Transverse colon (tissue), 4 donors: ENCODE measurements around the gene CFAP299. TPM values are rescaled to one million over a fixed set of nuclear protein-coding genes. Genes with fewer than 3 reads are reported as not detected.
"Not testable (repeated sequence)": the region's sequence is repeated elsewhere in the genome, so short reads cannot be mapped to it uniquely, and the experiment has no call there.

Experiments used
- DNase-seq: peaks from one replicate; pipeline ENCODE4 v3.0.0-alpha.2; 2019
- H3K27ac ChIP-seq, 4 donors: fragments of 200-600 bp; sonication (generic); 2 replicates each; pipeline ENCODE4 v1.5.1; 2016 to 2018; ENCODE audit warnings: inconsistent platforms in 4 of 4
- H3K27me3 ChIP-seq: fragments of 200-600 bp; sonication (generic); 2 replicates; pipeline ENCODE4 v1.5.1; 2017; ENCODE audit warnings: inconsistent platforms
- H3K36me3 ChIP-seq, 4 donors: fragments of 200-600 bp; sonication (generic); 2 replicates each; pipeline ENCODE4 v1.5.1; 2017 to 2019; ENCODE audit warnings: inconsistent platforms in 4 of 4
- H3K4me1 ChIP-seq, 4 donors: fragments of 200-600 bp; sonication (generic); 2 replicates each; pipeline ENCODE4 v1.5.1; 2017 to 2020; ENCODE audit warnings: inconsistent platforms in 4 of 4
- H3K4me3 ChIP-seq, 4 donors: fragments of 200-600 bp; sonication (generic); 1 replicate in 1 of 4; 2 replicates in 3 of 4; pipeline versions ENCODE4 v1.5.1 to v1.6.1; 2017 to 2019; ENCODE audit warnings: inconsistent platforms in 4 of 4
- H3K9me3 ChIP-seq, 2 donors: fragments of 200-600 bp; sonication (generic); 2 replicates each; pipeline ENCODE4 v1.5.1; 2017 to 2019; ENCODE audit warnings: inconsistent platforms in 2 of 2
- EP300 ChIP-seq: sonication (generic); formaldehyde crosslinking; IDR thresholded peaks from one replicate; pipeline ENCODE4 v1.6.1; 2017; ENCODE audit warnings: antibody characterized with exemption, low read depth
- POLR2A ChIP-seq: fragments of 450-650 bp; IDR thresholded peaks from one replicate; pipeline ENCODE4 v1.6.1; 2016; ENCODE audit warnings: antibody characterized with exemption, mild to moderate bottlenecking, moderate library complexity
- POLR2AphosphoS5 ChIP-seq, 3 donors: sonication (generic); formaldehyde crosslinking; IDR thresholded peaks; one replicate each; pipeline ENCODE4 v1.6.1; 2016; ENCODE audit warnings: antibody characterized with exemption in 3 of 3
- WGBS, 2 donors: methylation state at CpG; one replicate each; pipeline ENCODE4 v1.1.5; 2018; ENCODE audit warnings: low coverage in 1 of 2; 5-methylcytosine and 5-hydroxymethylcytosine counted together
- in situ Hi-C, 4 donors: fragments of 200-750 bp; cut with MboI; loops; one replicate each; pipeline versions ENCODE4 v1.15.0 to v1.15.1; 2017; ENCODE audit warnings: low sequenced_read_pairs in 3 of 4, low pct_ligation_motif_present in 1 of 4, low pct_unique_long_range_greater_than_20kb in 1 of 4
- intact Hi-C: fragments of 100-400 bp; cut with DNase I; formaldehyde crosslinking; loops from one replicate; pipeline ENCODE4 v1.15.1; 2023; ENCODE audit warnings: low total_unique reads
- total RNA-seq, 4 donors: library from RNA; depleted of rRNA; stranded (reverse); fragments of >200 nt; gene quantifications; one replicate each; pipeline ENCODE4 v1.1.0, GENCODE V29; 2016
- TF ChIP-seq, protein P1 (sequence below), 5 experiments: fragments of 200-600 bp in 3 of 5; fragments of 450-650 bp in 2 of 5; sonication (generic) in 3 of 5; IDR thresholded peaks; 1 replicate in 2 of 5; 2 replicates in 3 of 5; pipeline ENCODE4 v1.5.1; 2016 to 2017; ENCODE audit warnings: antibody characterized with exemption in 5 of 5, inconsistent platforms in 3 of 5, mild to moderate bottlenecking in 2 of 5, moderate library complexity in 1 of 5

CFAP299 gene
- total RNA-seq, 4 donors from 2014 or later, result not detected

DNA sequence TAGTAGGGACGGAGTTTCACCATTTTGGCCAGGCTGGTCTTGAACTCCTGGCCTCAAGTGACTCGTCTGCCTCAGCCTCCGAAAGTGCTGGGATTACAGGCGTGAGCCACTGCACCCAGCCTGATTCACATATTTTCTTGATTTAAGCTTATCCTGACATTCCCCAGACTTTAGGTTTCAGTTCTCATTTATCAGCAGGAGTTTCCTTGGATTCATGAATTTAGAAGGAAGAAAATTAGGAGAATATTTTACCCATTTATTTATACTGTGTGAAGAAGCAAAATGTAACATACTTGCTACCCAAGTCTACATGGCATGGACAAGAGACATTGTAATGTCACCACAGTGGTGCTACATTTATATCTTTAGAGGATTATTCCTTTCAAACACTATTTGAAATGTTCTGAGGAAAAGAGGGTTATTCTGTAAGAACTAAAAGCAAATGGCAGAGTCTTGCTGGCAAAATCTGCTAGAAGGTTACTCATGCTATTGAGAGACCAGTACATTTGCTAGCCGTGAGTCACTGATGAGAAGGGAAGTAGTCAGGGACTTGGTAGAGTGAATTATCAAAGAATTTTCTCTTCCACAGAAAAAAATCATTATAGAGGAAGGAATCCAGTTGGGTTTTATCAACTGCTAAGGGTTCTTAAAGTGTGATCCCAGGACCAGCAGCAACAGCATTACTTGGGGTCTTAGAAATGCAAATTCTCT is 26.1 kb upstream of the CFAP299 start:
- 81 to 92% methylated on average over 2 to 5 of the region's 5 CpGs for WGBS, 2 donors
- Histone ChIP-seq H3K9me3 (no peaks in the 10 kb centered on the region), H3K4me3 (no peak overlapping the region), H3K27me3 (peaks cover 11% of the 10 kb centered on the region), H3K4me1 (no peaks in the 10 kb centered on the region), H3K27ac (no peak overlapping the region), H3K36me3 (no peaks in the 10 kb centered on the region)
- in situ Hi-C loops (no loop called here), intact Hi-C loops (no loop called here)
- TF ChIP-seq, protein P1, sequence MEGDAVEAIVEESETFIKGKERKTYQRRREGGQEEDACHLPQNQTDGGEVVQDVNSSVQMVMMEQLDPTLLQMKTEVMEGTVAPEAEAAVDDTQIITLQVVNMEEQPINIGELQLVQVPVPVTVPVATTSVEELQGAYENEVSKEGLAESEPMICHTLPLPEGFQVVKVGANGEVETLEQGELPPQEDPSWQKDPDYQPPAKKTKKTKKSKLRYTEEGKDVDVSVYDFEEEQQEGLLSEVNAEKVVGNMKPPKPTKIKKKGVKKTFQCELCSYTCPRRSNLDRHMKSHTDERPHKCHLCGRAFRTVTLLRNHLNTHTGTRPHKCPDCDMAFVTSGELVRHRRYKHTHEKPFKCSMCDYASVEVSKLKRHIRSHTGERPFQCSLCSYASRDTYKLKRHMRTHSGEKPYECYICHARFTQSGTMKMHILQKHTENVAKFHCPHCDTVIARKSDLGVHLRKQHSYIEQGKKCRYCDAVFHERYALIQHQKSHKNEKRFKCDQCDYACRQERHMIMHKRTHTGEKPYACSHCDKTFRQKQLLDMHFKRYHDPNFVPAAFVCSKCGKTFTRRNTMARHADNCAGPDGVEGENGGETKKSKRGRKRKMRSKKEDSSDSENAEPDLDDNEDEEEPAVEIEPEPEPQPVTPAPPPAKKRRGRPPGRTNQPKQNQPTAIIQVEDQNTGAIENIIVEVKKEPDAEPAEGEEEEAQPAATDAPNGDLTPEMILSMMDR (IDR thresholded peaks at IDR 0.05), result no peak
- no peak for TF ChIP-seq POLR2A
- no peak for TF ChIP-seq POLR2AphosphoS5 (IDR thresholded peaks at IDR 0.05)
- no peak for TF ChIP-seq EP300
- DNase-seq, result no peak

DNA sequence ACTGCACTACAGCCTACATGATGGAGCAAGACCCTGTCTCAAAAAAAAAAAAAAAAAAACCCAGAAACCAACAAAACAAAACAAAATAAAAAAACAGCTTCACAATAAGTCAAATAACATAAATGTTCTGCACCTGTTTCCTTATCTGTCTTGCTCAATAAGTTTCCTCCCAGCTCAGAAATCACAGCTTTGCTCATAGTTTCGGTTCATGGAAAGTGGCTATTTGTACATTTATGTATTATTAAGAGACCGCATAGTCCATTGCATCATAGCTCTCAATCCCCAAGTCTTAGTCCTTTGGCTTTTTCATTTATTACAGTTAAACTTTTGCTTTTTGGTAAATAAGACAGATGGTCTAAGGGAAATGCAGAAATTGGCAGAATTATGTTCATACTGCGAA is 24.4 kb upstream of the CFAP299 start:
- in situ Hi-C loops, result no loop called here
- no peaks in the 10 kb centered on the region for H3K9me3 ChIP-seq
- 82 to 83% methylated on average over 3 of the region's 3 CpGs for WGBS, 2 donors
- H3K4me1 ChIP-seq, result no peaks in the 10 kb centered on the region
- peaks cover 11% of the 10 kb centered on the region for H3K27me3 ChIP-seq
- no peak for DNase-seq
- intact Hi-C loops, result no loop called here
- H3K4me3 ChIP-seq, result no peak overlapping the region
- no peaks in the 10 kb centered on the region for H3K36me3 ChIP-seq
- no peak overlapping the region for H3K27ac ChIP-seq
- TF ChIP-seq POLR2AphosphoS5 (IDR thresholded peaks at IDR 0.05), result no peak
- TF ChIP-seq POLR2A, result no peak

DNA sequence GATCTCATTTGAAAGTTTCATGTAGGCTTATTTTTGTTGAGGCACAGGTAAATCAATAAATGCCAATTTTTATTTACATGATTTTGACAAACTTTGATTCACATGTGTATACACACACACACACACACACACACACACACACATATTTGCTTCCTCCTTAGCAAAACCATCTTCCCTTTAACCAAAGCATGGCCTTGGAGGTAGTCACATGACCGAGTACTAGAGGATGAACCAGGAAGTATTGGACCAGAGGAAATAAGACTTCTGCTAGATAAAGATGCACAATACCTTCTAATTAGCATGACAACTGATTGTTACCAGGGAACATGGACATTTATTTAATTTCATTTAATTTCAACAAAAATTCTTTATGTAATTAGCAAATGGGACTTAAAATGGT is 23.4 kb upstream of the CFAP299 start:
- TF ChIP-seq POLR2AphosphoS5 (IDR thresholded peaks at IDR 0.05) (no peak), EP300 (no peak)
- H3K4me1 ChIP-seq, result no peaks in the 10 kb centered on the region
- DNase-seq, result no peak
- in situ Hi-C loops, result no loop called here
- WGBS, 2 donors, result 71 to 79% methylated on average over 1 of the region's 1 CpG
- peaks cover 11% of the 10 kb centered on the region for H3K27me3 ChIP-seq
- H3K27ac ChIP-seq, result no peak overlapping the region
- no peaks in the 10 kb centered on the region for H3K36me3 ChIP-seq
- intact Hi-C loops, result no loop called here
- no peaks in the 10 kb centered on the region for H3K9me3 ChIP-seq
- H3K4me3 ChIP-seq, result no peak overlapping the region

DNA sequence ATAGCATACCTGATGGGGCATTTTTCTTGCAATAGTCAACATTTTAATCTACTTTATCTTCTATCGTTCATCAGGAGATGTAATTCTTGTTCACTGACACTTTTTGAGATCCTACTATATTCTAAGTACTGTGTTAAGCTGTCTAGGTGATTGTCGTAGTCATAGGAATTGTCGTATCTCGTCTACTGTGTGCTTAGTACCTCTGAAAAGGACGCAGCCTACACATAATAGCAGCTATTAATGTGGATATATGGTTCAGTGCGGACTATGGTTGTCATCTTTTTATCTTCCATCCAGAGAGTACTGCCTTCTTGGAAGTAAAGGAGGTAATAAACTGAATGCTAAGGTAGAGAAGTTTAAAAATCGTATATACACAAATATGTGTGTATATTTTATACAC is 21.9 kb upstream of the CFAP299 start:
- H3K27me3 ChIP-seq, result no peaks in the 10 kb centered on the region
- DNase-seq, result no peak
- H3K4me1 ChIP-seq, result no peaks in the 10 kb centered on the region
- no peaks in the 10 kb centered on the region for H3K36me3 ChIP-seq
- intact Hi-C loops (no loop called here), in situ Hi-C loops (no loop called here)
- no peaks in the 10 kb centered on the region for H3K9me3 ChIP-seq
- H3K27ac ChIP-seq, result no peak overlapping the region
- TF ChIP-seq, protein P1 (IDR thresholded peaks at IDR 0.05), result no peak
- TF ChIP-seq POLR2AphosphoS5 (IDR thresholded peaks at IDR 0.05), result no peak
- no peak overlapping the region for H3K4me3 ChIP-seq
- WGBS, 2 donors, result 72 to 82% methylated on average over 7 of the region's 7 CpGs

DNA sequence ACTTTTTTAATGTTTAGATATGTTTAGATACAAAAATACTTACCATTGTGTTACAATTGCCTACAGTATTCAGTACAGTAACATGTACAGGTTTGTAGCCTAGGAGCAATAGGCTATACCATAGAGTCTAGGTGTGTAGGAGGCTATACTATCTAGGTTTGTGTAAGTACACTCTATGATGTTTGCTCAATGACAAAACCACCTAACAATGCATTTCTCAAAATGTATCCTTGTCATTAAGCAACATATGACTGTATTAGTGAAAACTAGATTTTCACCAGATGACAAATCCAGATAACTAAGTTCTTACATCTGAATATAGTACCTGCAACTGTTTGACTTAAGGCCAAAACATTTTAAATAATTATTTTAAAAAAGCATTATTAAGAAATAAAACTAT is 19.7 kb upstream of the CFAP299 start:
- H3K4me1 ChIP-seq, H3K36me3 ChIP-seq, H3K27me3 ChIP-seq, DNase-seq, intact Hi-C loops, H3K9me3 ChIP-seq, in situ Hi-C loops, H3K4me3 ChIP-seq, H3K27ac ChIP-seq: not testable (repeated sequence)

DNA sequence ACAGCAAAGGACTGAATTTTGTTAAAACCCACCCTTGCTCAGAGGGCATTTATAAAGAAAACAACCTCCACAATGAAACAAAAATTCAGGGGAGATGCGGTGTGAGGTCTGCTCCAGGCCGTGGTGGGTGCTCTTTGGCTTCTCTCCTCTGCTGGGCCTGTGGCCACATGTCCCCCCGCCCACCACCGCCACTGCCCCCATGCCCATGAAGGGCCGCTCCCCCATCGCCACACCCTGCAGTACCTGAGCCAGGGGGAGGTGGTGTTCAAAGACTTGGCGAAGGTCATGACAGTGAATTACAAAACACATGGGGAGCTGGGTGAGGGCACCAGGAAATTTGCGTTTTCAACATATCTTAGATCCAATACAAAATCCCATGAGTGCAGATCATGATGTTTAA is 14.2 kb upstream of the CFAP299 start:
- Histone ChIP-seq H3K27me3 (no peaks in the 10 kb centered on the region), H3K27ac (no peak overlapping the region), H3K36me3 (no peaks in the 10 kb centered on the region), H3K9me3 (no peaks in the 10 kb centered on the region), H3K4me1 (no peaks in the 10 kb centered on the region), H3K4me3 (no peak overlapping the region)
- TF ChIP-seq POLR2AphosphoS5 (IDR thresholded peaks at IDR 0.05) (no peak), POLR2A (no peak), EP300 (no peak)
- TF ChIP-seq, protein P1 (IDR thresholded peaks at IDR 0.05), result no peak
- in situ Hi-C loops, result no loop called here
- WGBS, 2 donors, result 92% methylated on average over 4 to 8 of the region's 8 CpGs
- intact Hi-C loops, result no loop called here
- no peak for DNase-seq
